OCI-LY3 (cell line): ENCODE results near the gene ASF1B.

Experiments
- H2AFZ ChIP-seq: fragments of 200-600, 300-600 bp; shearing (Covaris generic); 2 replicates; pipeline ENCODE4 v1.6.0; 2014; ENCODE audit warnings: antibody characterized with exemption, low read depth, low read length
- H3K27ac ChIP-seq: fragments of 200-600, 300-600 bp; sonication (generic); 2 replicates; pipeline ENCODE4 v1.5.1; 2014; ENCODE audit warnings: mild to moderate bottlenecking, low read length, moderate library complexity, mixed read lengths
- H3K27me3 ChIP-seq: fragments of 200-600, 300-600 bp; sonication (generic); 2 replicates; pipeline ENCODE4 v1.6.1; 2014; ENCODE audit warnings: low read depth, low read length, mixed read lengths
- H3K36me3 ChIP-seq: fragments of 200-600, 300-600 bp; sonication (generic); replicated peaks from 2 replicates; pipeline ENCODE3; 2014; ENCODE audit warnings: low read depth, low read length, mixed read lengths
- H3K4me1 ChIP-seq: fragments of 300-600, 200-600 bp; sonication (generic); 2 replicates; pipeline ENCODE4 v1.6.1; 2014; ENCODE audit warnings: low read length, mixed read lengths
- H3K4me2 ChIP-seq: fragments of 200-600, 300-600 bp; sonication (generic); 2 replicates; pipeline ENCODE4 v1.6.1; 2014; ENCODE audit warnings: low read length, mixed read lengths
- H3K4me3 ChIP-seq: fragments of 300-600, 200-600 bp; sonication (generic); 2 replicates; pipeline ENCODE4 v1.5.1; 2014; ENCODE audit warnings: antibody characterized with exemption, mild to moderate bottlenecking, low read length, moderate library complexity
- H3K79me2 ChIP-seq: fragments of 300-600, 200-600 bp; shearing (Covaris generic); 2 replicates; pipeline ENCODE4 v1.6.1; 2014; ENCODE audit warnings: mild to moderate bottlenecking, low read length, mixed read lengths
- H3K9ac ChIP-seq: fragments of 300-600, 200-600 bp; shearing (Covaris generic); 2 replicates; pipeline ENCODE4 v1.6.0; 2014; ENCODE audit warnings: mild to moderate bottlenecking, low read length, moderate library complexity
- H3K9me3 ChIP-seq: fragments of 200-600, 300-600 bp; shearing (Covaris generic); 2 replicates; pipeline ENCODE4 v1.6.1; 2014; ENCODE audit warnings: low read length, mixed read lengths; ENCODE audit not compliant: insufficient read depth
- H4K20me1 ChIP-seq: fragments of 200-600, 300-600 bp; sonication (generic); 2 replicates; pipeline ENCODE4 v1.6.1; 2016; ENCODE audit warnings: low read length, mixed read lengths; ENCODE audit not compliant: insufficient read depth
- EZH2phosphoT487 ChIP-seq: fragments of 200-600 bp; shearing (Covaris generic); IDR thresholded peaks from 2 replicates; pipeline ENCODE4 v1.6.1; 2018; ENCODE audit warnings: antibody characterized with exemption, mixed run types, low read depth
- TF ChIP-seq, protein P1 (sequence below): fragments of 200-600, 300-600 bp; sonication (generic); IDR thresholded peaks from 2 replicates; pipeline ENCODE4 v1.5.1; 2014; ENCODE audit warnings: antibody characterized with exemption, low read length, low read depth

Gene ASF1B

DNA sequence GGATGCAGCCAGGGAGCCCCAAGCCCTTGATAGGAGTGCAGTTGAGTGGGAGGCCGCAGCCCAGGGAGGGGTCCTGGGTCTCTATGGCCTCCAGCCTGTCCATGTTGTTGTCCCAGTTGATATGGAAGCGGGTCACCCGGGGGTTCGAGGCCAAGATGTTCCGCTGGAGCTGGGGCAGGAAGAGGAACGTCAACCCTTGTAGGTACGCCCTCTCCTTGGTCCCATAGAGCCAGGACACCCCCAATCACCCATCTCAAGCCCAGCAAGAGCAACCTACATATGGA is 15.9 kb downstream of the ASF1B start:
- Histone ChIP-seq H3K4me2 (no peak overlapping the region), H3K4me3 (no peak overlapping the region), H2AFZ (no peak overlapping the region), H4K20me1 (no peaks in the 10 kb centered on the region; the same call in 1 of the 2 replicates), H3K79me2 (no peaks in the 10 kb centered on the region; the same call in 1 of the 2 replicates), H3K9me3 (no peaks in the 10 kb centered on the region), H3K9ac (no peak overlapping the region), H3K36me3 (peaks cover 18% of the 10 kb centered on the region), H3K27me3 (no peaks in the 10 kb centered on the region), H3K27ac (no peak overlapping the region), H3K4me1 (peaks cover 18% of the 10 kb centered on the region)
- TF ChIP-seq EZH2phosphoT487 = no peak
- TF ChIP-seq, protein P1, sequence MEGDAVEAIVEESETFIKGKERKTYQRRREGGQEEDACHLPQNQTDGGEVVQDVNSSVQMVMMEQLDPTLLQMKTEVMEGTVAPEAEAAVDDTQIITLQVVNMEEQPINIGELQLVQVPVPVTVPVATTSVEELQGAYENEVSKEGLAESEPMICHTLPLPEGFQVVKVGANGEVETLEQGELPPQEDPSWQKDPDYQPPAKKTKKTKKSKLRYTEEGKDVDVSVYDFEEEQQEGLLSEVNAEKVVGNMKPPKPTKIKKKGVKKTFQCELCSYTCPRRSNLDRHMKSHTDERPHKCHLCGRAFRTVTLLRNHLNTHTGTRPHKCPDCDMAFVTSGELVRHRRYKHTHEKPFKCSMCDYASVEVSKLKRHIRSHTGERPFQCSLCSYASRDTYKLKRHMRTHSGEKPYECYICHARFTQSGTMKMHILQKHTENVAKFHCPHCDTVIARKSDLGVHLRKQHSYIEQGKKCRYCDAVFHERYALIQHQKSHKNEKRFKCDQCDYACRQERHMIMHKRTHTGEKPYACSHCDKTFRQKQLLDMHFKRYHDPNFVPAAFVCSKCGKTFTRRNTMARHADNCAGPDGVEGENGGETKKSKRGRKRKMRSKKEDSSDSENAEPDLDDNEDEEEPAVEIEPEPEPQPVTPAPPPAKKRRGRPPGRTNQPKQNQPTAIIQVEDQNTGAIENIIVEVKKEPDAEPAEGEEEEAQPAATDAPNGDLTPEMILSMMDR = no peak

DNA sequence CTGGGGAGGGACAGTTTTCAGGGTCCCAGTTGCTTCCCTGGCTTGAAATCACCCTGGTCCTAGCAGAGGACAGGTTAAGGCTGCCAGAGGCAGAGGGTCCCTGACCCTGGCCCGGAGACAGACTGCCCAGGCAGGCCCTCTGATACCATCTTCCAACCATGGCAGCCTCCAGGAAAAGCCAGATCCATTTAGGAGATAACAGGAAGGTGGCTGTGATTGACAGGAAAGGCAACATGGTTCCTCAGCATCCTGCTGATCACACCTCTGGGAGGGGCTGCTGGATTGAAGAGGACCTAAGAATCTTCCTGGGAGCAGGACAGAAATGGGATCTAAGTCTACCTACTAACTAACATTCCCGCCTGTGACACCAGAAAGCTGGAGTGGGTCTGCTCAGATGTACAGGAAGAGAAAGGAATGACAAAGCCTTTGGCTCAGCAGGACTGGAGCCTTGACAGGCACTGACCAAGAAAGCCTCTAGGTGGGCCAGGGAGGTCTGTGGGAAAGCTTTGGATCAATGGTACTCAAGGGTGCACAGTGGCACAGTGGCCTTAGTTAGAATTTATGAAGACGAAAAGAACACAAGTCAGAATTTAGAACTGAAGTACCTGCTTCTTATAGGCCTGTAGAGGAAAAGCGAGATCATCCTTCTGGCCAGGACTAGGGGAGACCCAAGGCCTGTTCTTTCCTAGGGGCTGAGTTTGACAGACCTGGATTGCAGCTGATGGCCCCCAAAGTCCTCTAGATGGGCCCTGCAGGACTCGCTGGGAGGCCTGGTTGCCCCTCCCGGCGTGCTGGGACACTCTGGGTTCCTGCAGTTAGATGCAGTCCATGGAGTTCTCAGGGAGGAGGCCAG is 16.5 kb downstream of the ASF1B start:
- peaks cover 13% of the 10 kb centered on the region for H3K36me3 ChIP-seq
- TF ChIP-seq, protein P1 = no peak
- TF ChIP-seq EZH2phosphoT487 = no peak
- H3K4me2 ChIP-seq = no peak overlapping the region
- H3K9me3 ChIP-seq = no peaks in the 10 kb centered on the region
- peaks cover 20% of the 10 kb centered on the region for H3K4me1 ChIP-seq
- H3K27ac ChIP-seq = no peak overlapping the region
- H3K27me3 ChIP-seq = no peaks in the 10 kb centered on the region
- no peak overlapping the region for H3K4me3 ChIP-seq
- H4K20me1 ChIP-seq = no peaks in the 10 kb centered on the region; the same call in 1 of the 2 replicates
- no peak overlapping the region for H2AFZ ChIP-seq
- no peak overlapping the region for H3K9ac ChIP-seq
- no peaks in the 10 kb centered on the region; the same call in 1 of the 2 replicates for H3K79me2 ChIP-seq

DNA sequence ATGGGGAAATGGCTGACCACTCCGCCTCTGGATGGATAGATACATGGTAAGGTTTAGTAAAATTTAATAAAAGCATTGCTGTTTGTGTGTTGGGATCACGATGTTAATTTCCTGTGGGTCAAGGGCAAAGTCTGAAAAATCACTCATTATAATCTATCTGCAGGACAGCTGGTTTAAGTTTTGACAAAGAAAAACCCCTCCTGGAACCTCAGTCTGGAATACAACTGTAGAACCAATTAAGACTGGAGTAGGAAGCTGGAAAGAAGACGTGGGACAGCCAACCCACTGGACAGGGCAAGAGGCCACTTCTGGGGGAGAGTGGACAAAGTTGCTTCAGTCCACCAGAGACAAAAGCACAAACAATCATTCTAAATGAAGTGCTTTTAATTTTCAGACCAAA is 17.2 kb downstream of the ASF1B start:
- no peak overlapping the region for H3K4me3 ChIP-seq

More for the DNA sequence above, 17.2 kb downstream of the ASF1B start:
- H3K4me2 ChIP-seq = peak overlapping the region; percentile 94; the same call in 1 of the 2 replicates
- no peak overlapping the region for H3K27ac ChIP-seq
- H2AFZ ChIP-seq = no peak overlapping the region
- peaks cover 27% of the 10 kb centered on the region for H3K4me1 ChIP-seq
- H3K9ac ChIP-seq = no peak overlapping the region
- no peaks in the 10 kb centered on the region for H3K27me3 ChIP-seq
- peaks cover 7% of the 10 kb centered on the region for H3K36me3 ChIP-seq
- H4K20me1 ChIP-seq = no peaks in the 10 kb centered on the region; the same call in 1 of the 2 replicates
- H3K9me3 ChIP-seq = no peaks in the 10 kb centered on the region
- H3K79me2 ChIP-seq = no peaks in the 10 kb centered on the region; the same call in 1 of the 2 replicates
- no peak for TF ChIP-seq EZH2phosphoT487
- TF ChIP-seq, protein P1 = no peak
